Mesothelial cell of epicardium (in vitro differentiated cells): ENCODE results near the gene BFAR. TPM values are rescaled to one million over a fixed set of nuclear protein-coding genes. Genes with fewer than 3 reads are reported as not detected.
A peak's percentile ranks its signal among the peaks of the same experiment; 100 is the strongest.

ENCODE experiments used
- DNase-seq, 2 experiments: peaks; one replicate each; pipeline ENCODE4 v3.0.0; 2021; ENCODE audit warnings: low spot score in 2 of 2; ENCODE audit not compliant: unreplicated experiment in 2 of 2
- H3K27ac Mint-ChIP-seq: 2 replicates; pipeline ENCODE4 v1.8.0; 2021; ENCODE audit warnings: mixed read lengths
- H3K27me3 Mint-ChIP-seq: 2 replicates; pipeline ENCODE4 v1.8.0; 2021; ENCODE audit warnings: low read depth, mixed read lengths
- H3K36me3 Mint-ChIP-seq: 2 replicates; pipeline ENCODE4 v1.8.0; 2021; ENCODE audit warnings: mixed read lengths
- H3K4me1 Mint-ChIP-seq: 2 replicates; pipeline ENCODE4 v1.8.0; 2021; ENCODE audit warnings: mixed read lengths
- H3K4me3 Mint-ChIP-seq: 2 replicates; pipeline ENCODE4 v1.8.0; 2021; ENCODE audit warnings: mild to moderate bottlenecking, moderate library complexity, mixed read lengths
- H3K9me3 Mint-ChIP-seq: 2 replicates; pipeline ENCODE4 v1.8.0; 2021; ENCODE audit warnings: mixed read lengths
- total RNA-seq: library from RNA; stranded (reverse); gene quantifications from 3 replicates; pipeline ENCODE4 v1.2.1, GENCODE V29; 2021
- TF ChIP-seq, protein P1 (sequence below): fragments of 200-600 bp; sonication (generic); IDR thresholded peaks from one replicate; pipeline ENCODE4 v1.5.0; 2021; ENCODE audit warnings: antibody characterized with exemption; ENCODE audit not compliant: unreplicated experiment

Gene BFAR
- total RNA-seq, 1 donor from 2014 or later, result 60.7 TPM

DNA sequence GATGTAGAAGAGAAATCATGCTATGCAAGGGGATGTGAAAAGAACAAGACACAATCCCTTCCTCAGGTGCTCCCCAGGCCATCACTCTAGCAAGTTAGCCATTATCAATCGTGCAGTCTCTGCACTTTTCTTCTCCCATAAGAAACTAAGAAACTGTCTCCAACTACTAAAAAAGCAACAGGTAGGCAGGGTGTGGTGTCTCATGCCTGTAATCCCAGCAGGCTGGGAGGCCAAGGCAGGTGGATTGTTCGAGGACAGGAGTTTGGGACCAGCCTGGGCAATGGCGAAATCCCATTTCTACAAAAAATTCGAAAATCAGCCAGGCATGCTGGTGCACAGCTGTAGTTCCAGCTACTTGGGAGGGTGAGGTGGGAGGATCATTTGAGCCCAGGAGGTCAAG is 16.5 kb upstream of the BFAR start:
- Mint-ChIP-seq H3K4me3 (no peak overlapping the region), H3K27me3 (no peaks in the 10 kb centered on the region), H3K27ac (no peak overlapping the region), H3K36me3 (peaks cover 42% of the 10 kb centered on the region), H3K9me3 (no peaks in the 10 kb centered on the region), H3K4me1 (no peaks in the 10 kb centered on the region)
- TF ChIP-seq, protein P1, sequence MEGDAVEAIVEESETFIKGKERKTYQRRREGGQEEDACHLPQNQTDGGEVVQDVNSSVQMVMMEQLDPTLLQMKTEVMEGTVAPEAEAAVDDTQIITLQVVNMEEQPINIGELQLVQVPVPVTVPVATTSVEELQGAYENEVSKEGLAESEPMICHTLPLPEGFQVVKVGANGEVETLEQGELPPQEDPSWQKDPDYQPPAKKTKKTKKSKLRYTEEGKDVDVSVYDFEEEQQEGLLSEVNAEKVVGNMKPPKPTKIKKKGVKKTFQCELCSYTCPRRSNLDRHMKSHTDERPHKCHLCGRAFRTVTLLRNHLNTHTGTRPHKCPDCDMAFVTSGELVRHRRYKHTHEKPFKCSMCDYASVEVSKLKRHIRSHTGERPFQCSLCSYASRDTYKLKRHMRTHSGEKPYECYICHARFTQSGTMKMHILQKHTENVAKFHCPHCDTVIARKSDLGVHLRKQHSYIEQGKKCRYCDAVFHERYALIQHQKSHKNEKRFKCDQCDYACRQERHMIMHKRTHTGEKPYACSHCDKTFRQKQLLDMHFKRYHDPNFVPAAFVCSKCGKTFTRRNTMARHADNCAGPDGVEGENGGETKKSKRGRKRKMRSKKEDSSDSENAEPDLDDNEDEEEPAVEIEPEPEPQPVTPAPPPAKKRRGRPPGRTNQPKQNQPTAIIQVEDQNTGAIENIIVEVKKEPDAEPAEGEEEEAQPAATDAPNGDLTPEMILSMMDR, result no peak
- DNase-seq, result no peak

DNA sequence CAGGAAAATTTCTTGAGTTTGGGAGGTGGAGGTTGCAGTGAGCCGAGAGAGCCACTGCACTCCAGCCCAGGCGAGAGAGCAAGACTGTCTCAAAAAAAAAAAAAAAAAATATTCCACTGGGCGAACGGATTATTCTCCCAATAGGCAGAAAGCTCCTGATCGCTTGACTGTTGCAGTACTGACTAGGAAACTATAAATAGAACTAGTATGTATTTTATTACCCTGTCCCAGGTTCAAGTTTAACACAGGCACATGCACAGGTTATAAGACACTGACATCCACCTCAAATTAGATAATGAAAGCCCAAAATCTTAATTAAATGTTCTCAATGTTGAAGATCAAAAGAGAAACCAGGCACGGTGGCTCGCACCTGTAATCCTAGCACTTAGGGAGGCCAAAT is 14.2 kb upstream of the BFAR start:
- Mint-ChIP-seq H3K27ac (no peak overlapping the region), H3K36me3 (peaks cover 46% of the 10 kb centered on the region)

GRCh38 chr16:14627078-14627477 is 5.7 kb upstream of the BFAR start:
- Mint-ChIP-seq H3K9me3 (peaks cover 3% of the 10 kb centered on the region), H3K4me3 (no peak overlapping the region), H3K36me3 (peaks cover 23% of the 10 kb centered on the region), H3K27ac (no peak overlapping the region), H3K27me3 (no peaks in the 10 kb centered on the region), H3K4me1 (peaks cover 15% of the 10 kb centered on the region)
- no peak for DNase-seq
- TF ChIP-seq, protein P1, result no peak

More for the DNA sequence above, 14.2 kb upstream of the BFAR start:
- TF ChIP-seq, protein P1, result no peak
- Mint-ChIP-seq H3K27me3 (no peaks in the 10 kb centered on the region), H3K4me3 (no peak overlapping the region), H3K9me3 (no peaks in the 10 kb centered on the region), H3K4me1 (no peaks in the 10 kb centered on the region)
- DNase-seq, result peak in 1 of 2 experiments; percentile 5

GRCh38 chr16:14628806-14629611 is 3.7 kb upstream of the BFAR start:
- no peaks in the 10 kb centered on the region for H3K27me3 Mint-ChIP-seq
- H3K4me3 Mint-ChIP-seq, result peak overlapping the region; percentile 91
- peaks cover 15% of the 10 kb centered on the region for H3K36me3 Mint-ChIP-seq
- peak overlapping the region; percentile 98 for H3K27ac Mint-ChIP-seq
- TF ChIP-seq, protein P1, result no peak
- peaks cover 3% of the 10 kb centered on the region for H3K9me3 Mint-ChIP-seq
- DNase-seq, result no peak
- H3K4me1 Mint-ChIP-seq, result peaks cover 20% of the 10 kb centered on the region

DNA sequence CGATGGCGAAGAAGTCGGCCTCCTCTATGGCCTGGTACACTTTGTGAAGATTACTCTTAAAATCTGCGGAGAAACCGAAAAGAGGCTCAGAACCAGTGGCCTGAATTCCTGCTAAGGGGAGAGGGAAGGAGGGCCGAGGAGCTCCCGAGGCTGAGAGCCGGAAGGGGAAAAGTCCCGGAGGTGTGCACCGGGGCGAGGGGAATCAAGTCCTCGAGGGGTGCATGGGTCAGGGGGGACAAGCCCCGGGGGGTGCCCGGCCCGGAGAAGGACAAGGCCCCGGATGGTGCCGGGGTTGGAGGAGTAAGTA is 3.2 kb upstream of the BFAR start:
- Mint-ChIP-seq H3K27ac (peak overlapping the region; percentile 98), H3K4me3 (peak overlapping the region; percentile 91), H3K36me3 (peaks cover 11% of the 10 kb centered on the region), H3K9me3 (peaks cover 3% of the 10 kb centered on the region), H3K27me3 (no peaks in the 10 kb centered on the region), H3K4me1 (peaks cover 24% of the 10 kb centered on the region)
- TF ChIP-seq, protein P1, result no peak
- no peak for DNase-seq
